CD4-positive, alpha-beta T cell treated with Interleukin-4 for 1 hour (primary cell): ENCODE data around the gene CERCAM.

Experiments
- DNase-seq, 2 donors: peaks; one replicate each; pipeline ENCODE4 v3.0.0-alpha.2; 2020 to 2022

Gene CERCAM

GRCh38 chr9:128473104-128473503 is 52.4 kb downstream of the CERCAM start:
- no peak for DNase-seq

DNA sequence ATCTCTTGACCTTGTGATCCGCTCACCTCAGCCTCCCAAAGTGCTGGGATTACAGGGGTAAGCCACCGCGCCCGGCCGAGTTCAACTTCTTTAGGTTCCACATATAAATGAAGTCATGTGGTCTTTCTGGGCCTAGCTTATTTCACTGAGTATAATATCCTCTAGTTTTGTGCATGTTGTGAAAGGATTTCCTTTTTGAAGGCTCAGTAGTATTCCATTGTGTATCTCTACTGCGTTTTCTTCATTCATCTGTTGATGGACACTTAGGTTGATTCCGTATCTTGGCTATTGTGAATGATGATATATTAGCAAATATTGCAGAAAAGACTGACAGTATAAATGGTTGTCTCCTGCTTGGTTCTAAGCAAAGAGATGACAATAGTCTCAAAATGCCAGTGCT is 55.2 kb downstream of the CERCAM start:
- no peak for DNase-seq

GRCh38 chr9:128479262-128479661 is 58.6 kb downstream of the CERCAM start:
- DNase-seq = no peak

DNA sequence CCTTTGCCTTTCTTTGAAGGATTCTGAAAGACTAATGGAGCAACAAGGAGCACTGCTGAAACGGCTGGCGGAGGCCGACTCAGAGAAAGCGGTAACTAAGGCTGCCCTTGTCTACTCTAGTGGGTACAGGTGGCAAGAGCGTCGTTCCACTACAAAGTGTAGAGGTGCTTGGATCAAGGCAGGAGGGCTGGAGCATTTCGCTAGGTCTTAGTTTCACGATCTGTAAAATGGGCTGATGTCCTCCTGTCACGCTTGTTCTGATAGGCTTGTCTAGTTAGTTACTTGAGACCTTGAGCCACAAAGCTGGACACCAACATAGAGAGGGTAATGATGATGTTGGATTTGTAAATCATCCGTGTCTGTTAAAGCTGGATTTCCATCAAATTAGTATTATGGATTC is 60.9 kb downstream of the CERCAM start:
- DNase-seq = no peak

DNA sequence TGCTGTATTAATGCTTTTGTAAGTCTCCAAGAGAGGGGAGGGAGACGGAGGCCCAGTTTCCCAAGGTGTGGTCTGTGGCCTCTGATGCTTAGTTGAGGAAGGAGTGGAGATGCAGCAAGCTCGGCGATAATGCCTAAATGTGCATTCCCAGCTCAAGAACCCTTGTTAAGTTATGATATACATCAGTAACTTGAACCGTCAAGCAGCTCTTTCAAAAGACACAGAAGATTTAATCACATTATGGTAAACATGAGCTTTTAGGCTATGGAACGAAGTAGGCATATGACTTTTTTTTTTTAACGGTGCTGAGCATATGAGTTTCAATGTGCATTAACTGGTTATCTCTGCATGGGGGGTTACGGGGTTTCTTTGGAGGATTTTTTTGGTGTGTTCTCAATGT is 61.5 kb downstream of the CERCAM start:
- no peak for DNase-seq

DNA sequence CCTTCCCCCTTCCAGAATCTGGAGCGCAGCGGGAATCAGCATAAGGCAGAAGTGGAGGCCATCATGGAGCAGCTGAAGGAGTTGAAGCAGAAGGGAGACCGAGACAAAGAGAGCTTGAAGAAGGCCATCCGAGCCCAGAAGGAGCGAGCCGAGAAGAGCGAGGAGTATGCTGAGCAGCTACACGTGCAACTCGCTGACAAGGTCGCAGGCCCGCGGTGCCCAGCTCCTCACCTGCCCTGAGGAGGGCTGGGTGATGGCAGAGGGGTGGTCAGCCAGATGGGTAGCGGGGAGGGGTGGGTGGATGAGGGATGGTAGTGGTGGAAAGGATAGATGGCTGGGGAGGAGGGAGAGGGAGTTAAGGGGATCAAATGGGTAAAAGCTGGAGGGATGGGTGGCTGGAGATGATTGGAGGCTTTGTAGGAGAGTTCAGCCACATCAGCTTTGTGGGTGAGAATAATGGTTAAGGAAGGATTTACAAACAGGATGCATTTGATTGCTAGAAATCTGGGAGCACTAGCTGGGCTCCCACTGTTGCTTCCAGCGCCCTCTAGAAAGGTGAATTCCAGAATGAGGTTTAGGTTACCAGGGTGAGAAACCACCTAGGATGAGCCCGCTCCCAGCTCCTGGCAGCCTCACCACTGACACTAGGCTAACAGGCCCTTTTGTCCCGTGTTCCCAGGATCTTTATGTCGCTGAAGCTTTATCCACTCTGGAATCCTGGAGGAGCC is 64.2 kb downstream of the CERCAM start:
- no peak for DNase-seq

DNA sequence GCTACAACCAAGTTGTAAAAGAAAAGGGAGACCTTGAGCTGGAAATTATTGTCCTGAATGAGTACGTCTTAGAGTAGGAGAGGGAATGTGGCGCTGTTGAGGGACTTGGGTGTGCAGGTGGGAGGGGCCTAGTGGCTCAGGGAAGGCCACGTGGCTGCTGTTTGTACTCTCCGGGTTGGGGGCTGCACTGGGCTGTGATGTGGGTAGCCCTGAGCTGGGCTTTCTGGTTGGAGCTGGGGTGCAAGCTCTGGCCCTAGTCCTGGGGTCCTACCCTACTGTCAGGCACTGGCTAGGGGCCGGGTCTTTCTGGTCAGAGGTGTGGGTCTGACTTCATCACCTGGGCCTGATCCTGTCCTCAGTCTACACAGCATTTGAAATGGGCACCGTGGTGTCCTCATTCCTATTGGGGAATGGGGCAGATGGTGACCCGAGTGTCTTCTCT is 64.8 kb downstream of the CERCAM start:
- no peak for DNase-seq

GRCh38 chr9:128486201-128486600 is 65.5 kb downstream of the CERCAM start:
- DNase-seq = no peak
